H1 (cell line): ENCODE results near the gene MAGI2. TPM values are rescaled to one million over a fixed set of nuclear protein-coding genes. Genes with fewer than 3 reads are reported as not detected.

Experiments
- CTCF ChIA-PET: fragments of 300-600 bp; sonication (Branson Sonifier 250); formaldehyde crosslinking; loops from one replicate; lab custom pipeline; 2021; ENCODE audit not compliant: partially characterized antibody; lab: Charles Lee
- POLR2A ChIA-PET: fragments of 300-600 bp; sonication (Branson Sonifier 250); formaldehyde crosslinking; loops from one replicate; lab custom pipeline; 2021; ENCODE audit warnings: inconsistent platforms; ENCODE audit not compliant: partially characterized antibody; lab: Charles Lee
- DNase-seq, 2 experiments: peaks; one replicate each; pipeline versions ENCODE4 v3.0.0 to v3.0.0-alpha.2; 2010 to 2022; ENCODE audit warnings: low spot score in 2 of 2, low read depth in 1 of 2, mixed read lengths in 1 of 2
- FAIRE-seq: peaks from 2 replicates; lab custom pipeline; 2011; peaks lifted over from hg19 to GRCh38; lab: Jason Lieb, UNC
- H2AFZ ChIP-seq: 2 replicates; pipeline ENCODE4 v1.8.1; 2012; ENCODE audit warnings: low read length, inconsistent platforms
- H2AK5ac ChIP-seq: 2 replicates; pipeline ENCODE4 v1.6.1; 2013; ENCODE audit warnings: low read depth, low read length
- H2BK120ac ChIP-seq: replicated peaks from 2 replicates; pipeline ENCODE3; 2013; ENCODE audit warnings: low read depth, low read length, inconsistent platforms
- H2BK12ac ChIP-seq: 2 replicates; pipeline ENCODE4 v1.6.1; 2013; ENCODE audit warnings: low read depth, low read length
- H2BK15ac ChIP-seq: 2 replicates; pipeline ENCODE4 v1.6.1; 2013; ENCODE audit warnings: low read length
- H2BK20ac ChIP-seq: 2 replicates; pipeline ENCODE4 v1.6.1; 2013; ENCODE audit warnings: low read length
- H2BK5ac ChIP-seq: 2 replicates; pipeline ENCODE4 v1.6.1; 2013; ENCODE audit warnings: low read depth, low read length
- H3K14ac ChIP-seq: 2 replicates; pipeline ENCODE4 v1.6.1; 2013; ENCODE audit warnings: inconsistent platforms; ENCODE audit not compliant: insufficient read length
- H3K18ac ChIP-seq: 2 replicates; pipeline ENCODE4 v1.6.1; 2013; ENCODE audit warnings: low read length; ENCODE audit errors: extremely low read depth
- H3K23ac ChIP-seq: 2 replicates; pipeline ENCODE4 v1.6.1; 2013; ENCODE audit warnings: inconsistent platforms; ENCODE audit not compliant: insufficient read length
- H3K23me2 ChIP-seq: 2 replicates; pipeline ENCODE4 v1.6.1; 2013; ENCODE audit warnings: low read depth, low read length
- H3K27ac ChIP-seq: 2 replicates; pipeline ENCODE4 v1.6.1; 2011; ENCODE audit warnings: low read depth, low read length, inconsistent platforms
- H3K27me3 ChIP-seq, 4 experiments: replicated peaks in 1 of 4; 1 replicate in 1 of 4; 2 replicates in 3 of 4; pipeline versions ENCODE4 v1.6.1 to v1.8.1; 2011 to 2013; ENCODE audit warnings: low read length in 3 of 4, mild to moderate bottlenecking in 3 of 4, inconsistent platforms in 2 of 4, mixed read lengths in 2 of 4, moderate library complexity in 1 of 4; ENCODE audit not compliant: control insufficient read depth in 3 of 4, insufficient read depth in 3 of 4; ENCODE audit errors: extremely low read depth in 1 of 4
- H3K36me3 ChIP-seq, 4 experiments: 2 replicates each; pipeline versions ENCODE4 v1.6.1 to v1.8.1; 2011 to 2013; ENCODE audit warnings: mild to moderate bottlenecking in 4 of 4, low read length in 3 of 4, moderate library complexity in 2 of 4, control low read depth in 1 of 4, inconsistent platforms in 1 of 4; ENCODE audit not compliant: insufficient read depth in 4 of 4, control insufficient read depth in 2 of 4
- H3K4ac ChIP-seq: replicated peaks from 2 replicates; pipeline ENCODE3; 2013; ENCODE audit warnings: low read length, low read depth, mixed read lengths, inconsistent platforms; ENCODE audit not compliant: insufficient read length
- H3K4me1 ChIP-seq, 4 experiments: replicated peaks in 1 of 4; 1 replicate in 1 of 4; 2 replicates in 3 of 4; pipeline versions ENCODE4 v1.6.1 to v1.8.1; 2011 to 2013; ENCODE audit warnings: low read length in 3 of 4, inconsistent platforms in 2 of 4, mixed read lengths in 1 of 4; ENCODE audit not compliant: insufficient read depth in 4 of 4, control insufficient read depth in 3 of 4
- H3K4me2 ChIP-seq, 2 experiments: 2 replicates each; pipeline versions ENCODE4 v1.6.1 to v1.8.1; 2011 to 2013; ENCODE audit warnings: low read depth in 2 of 2, low read length in 2 of 2, control low read depth in 1 of 2, inconsistent platforms in 1 of 2, mild to moderate bottlenecking in 1 of 2; ENCODE audit not compliant: insufficient read depth in 1 of 2
- H3K4me3 ChIP-seq, 4 experiments: fragments of 200-600, 300-600 bp in 1 of 4; sonication (generic), shearing (Covaris generic), sonication (Bioruptor Twin) in 1 of 4; 2 replicates each; pipeline versions ENCODE4 v1.5.1 to v1.8.1; 2011 to 2016; ENCODE audit warnings: low read length in 4 of 4, low read depth in 3 of 4, control low read depth in 2 of 4, inconsistent platforms in 2 of 4, mild to moderate bottlenecking in 2 of 4, mixed read lengths in 1 of 4, moderate library complexity in 1 of 4; ENCODE audit not compliant: insufficient read depth in 2 of 4; ENCODE audit errors: extremely low read depth in 1 of 4
- H3K56ac ChIP-seq: replicated peaks from 2 replicates; pipeline ENCODE3; 2013; ENCODE audit warnings: low read depth, mild to moderate bottlenecking, mixed read lengths, low read length, inconsistent platforms; ENCODE audit not compliant: insufficient read length
- H3K79me1 ChIP-seq: 2 replicates; pipeline ENCODE4 v1.6.1; 2013; ENCODE audit warnings: low read depth, low read length, control low read depth
- H3K79me2 ChIP-seq, 2 experiments: 2 replicates each; pipeline versions ENCODE4 v1.6.1 to v1.8.1; 2012 to 2013; ENCODE audit warnings: low read length in 2 of 2, mild to moderate bottlenecking in 2 of 2, inconsistent platforms in 1 of 2; ENCODE audit not compliant: insufficient read depth in 2 of 2, control insufficient read depth in 1 of 2
- H3K9ac ChIP-seq, 4 experiments: replicated peaks in 1 of 4; 1 replicate in 1 of 4; 2 replicates in 3 of 4; pipeline versions ENCODE4 v1.6.1 to v1.8.1; 2011 to 2013; ENCODE audit warnings: low read depth in 3 of 4, low read length in 3 of 4, control low read depth in 2 of 4, mild to moderate bottlenecking in 2 of 4, moderate library complexity in 2 of 4, inconsistent platforms in 1 of 4; ENCODE audit errors: extremely low read depth in 1 of 4
- H3K9me3 ChIP-seq, 2 experiments: 2 replicates each; pipeline versions ENCODE4 v1.6.1 to v1.8.1; 2012 to 2013; ENCODE audit warnings: mild to moderate bottlenecking in 2 of 2, moderate library complexity in 2 of 2, control low read depth in 1 of 2, inconsistent platforms in 1 of 2, low read depth in 1 of 2, low read length in 1 of 2, mixed read lengths in 1 of 2; ENCODE audit not compliant: insufficient read depth in 2 of 2
- H4K20me1 ChIP-seq, 2 experiments: replicated peaks in 1 of 2; 2 replicates each; pipeline versions ENCODE3 to v1.8.1; 2011 to 2013; ENCODE audit warnings: inconsistent platforms in 2 of 2, low read length in 2 of 2, mild to moderate bottlenecking in 1 of 2; ENCODE audit not compliant: insufficient read depth in 2 of 2, control insufficient read depth in 1 of 2
- H4K5ac ChIP-seq: 2 replicates; pipeline ENCODE4 v1.6.1; 2013; ENCODE audit warnings: low read length, low read depth, mixed read lengths, inconsistent platforms; ENCODE audit not compliant: insufficient read length
- H4K8ac ChIP-seq: 2 replicates; pipeline ENCODE4 v1.8.0; 2013; ENCODE audit warnings: mild to moderate bottlenecking, moderate library complexity, low read length, inconsistent platforms; ENCODE audit not compliant: insufficient read depth; ENCODE audit errors: extremely low read depth
- H4K91ac ChIP-seq: replicated peaks from 2 replicates; pipeline ENCODE3; 2013; ENCODE audit warnings: low read length, mixed read lengths, inconsistent platforms; ENCODE audit not compliant: insufficient read length
- CEBPB ChIP-seq: IDR thresholded peaks from 2 replicates; pipeline ENCODE4 v1.6.1; 2012; ENCODE audit warnings: low read depth, low read length
- POLR2A ChIP-seq, 2 experiments: IDR thresholded peaks; 1 replicate in 1 of 2; 2 replicates in 1 of 2; pipeline ENCODE4 v1.6.1; 2011; ENCODE audit warnings: low read depth in 2 of 2, low read length in 2 of 2, mild to moderate bottlenecking in 2 of 2; ENCODE audit errors: control extremely low read depth in 1 of 2
- TEAD4 ChIP-seq: IDR thresholded peaks from 2 replicates; pipeline ENCODE4 v1.6.1; 2012; ENCODE audit warnings: low read depth, low read length, inconsistent platforms, mixed read lengths
- WGBS, 2 experiments: shearing (Covaris generic) in 1 of 2; methylation state at CpG; one replicate each; pipeline versions ENCODE4 v1.1.6 to v1.1.7; 2013 to 2015; ENCODE audit warnings: low lambda C conversion rate in 2 of 2, mixed read lengths in 2 of 2, inconsistent platforms in 1 of 2, low coverage in 1 of 2, missing lambda C conversion rate in 1 of 2; ENCODE audit not compliant: insufficient replicate concordance in 2 of 2, insufficient coverage in 1 of 2, insufficient read length in 1 of 2; ENCODE audit errors: extremely low coverage in 1 of 2, missing lambda C conversion rate in 1 of 2; 5-methylcytosine and 5-hydroxymethylcytosine counted together
- polyA plus RNA-seq, 7 experiments: library from polyadenylated mRNA; depleted of rRNA in 3 of 7; stranded (reverse) in 5 of 7; unstranded in 2 of 7; fragments of >200 nt in 5 of 7; fragments of 200-250 nt in 2 of 7; gene quantifications; 1 replicate in 5 of 7; 2 replicates in 1 of 7; 4 replicates in 1 of 7; pipeline versions ENCODE4 v1.2.1 to v1.2.3, GENCODE V29; 2011 to 2013; ENCODE audit warnings: missing spikeins in 2 of 7, mixed read lengths in 2 of 7
- total RNA-seq: library from RNA; stranded (reverse); fragmentation: NEBNext Ultra II Directional; extraction: Animal tissue kit (Norgen Biotek cat#: 25700); gene quantifications from 2 replicates; pipeline ENCODE4 v1.2.1, GENCODE V29; 2021
- TF ChIP-seq, protein P1 (sequence below): IDR thresholded peaks from 2 replicates; pipeline ENCODE4 v1.6.1; 2012; ENCODE audit warnings: inconsistent platforms

Gene MAGI2
- total and polyA plus RNA-seq, 2 of the 8 experiments (the other 6 are each of a cell fraction or from before 2014, with no cell fraction given), result 6.0 to 27.3 TPM

DNA sequence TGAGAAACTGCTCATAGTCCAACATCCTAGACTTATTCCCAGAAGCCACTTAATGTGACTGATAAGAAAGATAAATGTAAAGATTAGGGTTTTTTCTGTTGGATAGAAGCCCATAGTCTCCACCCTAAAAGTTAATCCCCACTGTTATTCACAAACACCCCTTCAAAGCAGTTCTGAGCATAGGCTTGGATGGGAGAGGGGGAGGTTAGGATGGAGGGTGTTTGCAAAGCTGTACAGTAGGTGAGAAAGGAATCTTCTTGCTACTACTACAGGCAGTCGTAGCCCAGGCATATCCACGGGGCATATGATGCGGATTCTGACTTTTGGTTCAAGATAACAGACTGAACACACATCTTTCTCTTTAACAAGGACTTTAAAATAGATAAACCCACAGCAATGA lies 1119.0 kb downstream of the MAGI2 start:
- Histone ChIP-seq H3K18ac (no peak overlapping the region), H2BK5ac (no peak overlapping the region), H3K23ac (no peak overlapping the region), H4K91ac (no peak overlapping the region), H3K27ac (no peak overlapping the region), H2BK120ac (no peak overlapping the region), H3K36me3 (no peaks in the 10 kb centered on the region), H2BK12ac (no peak overlapping the region), H4K20me1 (no peaks in the 10 kb centered on the region), H3K79me2 (no peaks in the 10 kb centered on the region), H3K4me2 (no peak overlapping the region), H3K56ac (no peak overlapping the region), H3K4me3 (no peak overlapping the region), H3K79me1 (no peaks in the 10 kb centered on the region), H3K27me3 (no peaks in the 10 kb centered on the region), H3K23me2 (no peaks in the 10 kb centered on the region), H2AK5ac (no peak overlapping the region), H4K5ac (no peak overlapping the region), H2BK15ac (no peak overlapping the region), H2AFZ (no peak overlapping the region), H3K4me1 (no peaks in the 10 kb centered on the region), H3K4ac (no peak overlapping the region), H4K8ac (no peak overlapping the region), H3K9ac (no peak overlapping the region), H3K9me3 (no peaks in the 10 kb centered on the region), H2BK20ac (no peak overlapping the region), H3K14ac (no peak overlapping the region)
- CTCF ChIA-PET, result interaction anchor here (1.6 kb wide), 1 partner anchor 200 kb away, joined by 3 read pairs; no protein-coding TSS in a partner anchor
- POLR2A ChIA-PET, result no interaction called here
- FAIRE-seq, result no peak
- DNase-seq, result no peak
- 91% methylated on average over 3 of the region's 3 CpGs; no CpG with 5 or more reads in 1 of the 2 experiments for WGBS, 2 experiments
- no peak for TF ChIP-seq TEAD4
- no peak for TF ChIP-seq POLR2A (IDR thresholded peaks at IDR 0.05; ENCODE audit: control extremely low read depth in 1 of 2, low read depth in 2 of 2, low read length in 2 of 2)
- TF ChIP-seq, protein P1, sequence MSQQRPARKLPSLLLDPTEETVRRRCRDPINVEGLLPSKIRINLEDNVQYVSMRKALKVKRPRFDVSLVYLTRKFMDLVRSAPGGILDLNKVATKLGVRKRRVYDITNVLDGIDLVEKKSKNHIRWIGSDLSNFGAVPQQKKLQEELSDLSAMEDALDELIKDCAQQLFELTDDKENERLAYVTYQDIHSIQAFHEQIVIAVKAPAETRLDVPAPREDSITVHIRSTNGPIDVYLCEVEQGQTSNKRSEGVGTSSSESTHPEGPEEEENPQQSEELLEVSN, result no peak
- TF ChIP-seq CEBPB, result no peak
